GM21529 (cell line): ENCODE results near the gene PARPBP.
"Not testable (repeated sequence)": the region's sequence is repeated elsewhere in the genome, so short reads cannot be mapped to it uniquely, and the experiment has no call there.

Experiments used
- ATAC-seq: cut with Tn5 transposase; IDR thresholded peaks from one replicate; pipeline ENCODE4 v1.9.1; 2021; ENCODE audit not compliant: unreplicated experiment

The PARPBP gene

DNA sequence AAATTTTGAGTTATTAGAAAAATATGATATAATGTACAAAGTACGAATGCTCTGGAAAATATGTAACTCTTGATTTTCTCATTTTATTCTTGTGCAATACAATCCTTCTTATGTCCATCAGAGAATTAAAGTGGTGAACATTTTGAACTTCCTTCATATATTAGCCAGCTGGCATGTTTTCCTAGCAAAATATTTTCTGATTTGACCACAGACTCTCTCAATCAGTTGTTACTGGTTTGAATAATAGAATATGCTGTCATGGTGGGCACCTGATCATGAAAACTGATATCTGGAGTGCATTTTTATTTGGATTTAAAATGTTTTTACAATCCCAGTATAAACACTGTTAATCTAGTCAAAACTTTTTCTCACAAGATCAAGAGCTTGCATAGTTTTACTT lies 24.2 kb downstream of the PARPBP start:
- ATAC-seq, result no peak

DNA sequence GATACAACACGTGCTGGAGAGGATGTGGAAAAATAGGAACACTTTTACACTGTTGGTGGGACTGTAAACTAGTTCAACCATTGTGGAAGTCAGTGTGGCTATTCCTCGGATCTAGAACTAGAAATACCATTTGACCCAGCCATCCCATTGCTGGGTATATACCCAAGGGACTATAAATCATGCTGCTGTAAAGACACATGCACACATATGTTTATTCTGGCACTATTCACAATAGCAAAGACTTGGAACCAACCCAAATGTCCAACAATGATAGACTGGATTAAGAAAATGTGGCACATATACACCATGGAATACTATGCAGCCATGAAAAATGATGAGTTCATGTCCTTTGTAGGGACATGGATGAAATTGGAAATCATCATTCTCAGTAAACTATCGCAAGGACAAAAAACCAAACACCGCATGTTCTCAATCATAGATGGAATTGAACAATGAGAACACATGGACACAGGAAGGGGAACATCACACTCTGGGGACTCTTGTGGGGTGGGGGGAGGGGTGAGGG lies 27.1 kb downstream of the PARPBP start:
- ATAC-seq, result not testable (repeated sequence)

DNA sequence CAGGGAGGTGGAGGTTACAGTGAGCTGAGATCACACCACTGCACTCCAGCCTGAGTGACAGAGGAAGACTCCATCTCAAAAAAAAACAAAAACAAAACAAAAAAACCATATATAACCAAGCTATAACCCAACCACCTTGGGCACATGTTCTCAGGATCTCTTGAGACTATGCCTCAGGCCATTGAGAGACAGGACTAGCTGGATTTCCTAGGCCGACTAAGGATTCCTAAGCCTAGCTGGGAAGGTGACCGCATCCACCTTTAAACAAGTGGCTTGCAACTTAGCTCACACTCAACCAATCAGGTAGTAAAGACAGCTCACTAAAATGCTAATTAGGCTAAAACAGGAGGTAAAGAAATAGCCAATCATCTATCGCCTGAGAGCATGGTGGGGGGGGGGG lies 35.2 kb downstream of the PARPBP start:
- not testable (repeated sequence) for ATAC-seq

DNA sequence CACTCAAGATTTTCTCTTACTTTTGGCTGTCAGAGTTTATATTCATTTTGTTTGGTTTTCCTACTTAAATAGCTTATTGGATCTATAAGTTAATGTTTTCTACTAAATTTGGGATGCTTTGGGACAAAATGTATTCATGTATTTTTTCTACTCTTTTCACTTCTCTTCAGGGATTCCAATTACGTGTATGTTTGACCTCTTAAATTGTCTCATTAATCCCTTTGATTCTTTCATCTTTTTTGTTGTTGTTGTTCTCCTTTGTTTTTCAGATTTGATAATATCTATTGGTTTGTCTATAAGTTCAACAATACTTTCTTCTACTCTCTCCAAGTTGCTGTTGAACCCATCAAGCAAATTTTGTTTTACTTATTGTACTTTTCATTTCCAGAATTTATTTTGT lies 43.4 kb downstream of the PARPBP start:
- ATAC-seq, result no peak

DNA sequence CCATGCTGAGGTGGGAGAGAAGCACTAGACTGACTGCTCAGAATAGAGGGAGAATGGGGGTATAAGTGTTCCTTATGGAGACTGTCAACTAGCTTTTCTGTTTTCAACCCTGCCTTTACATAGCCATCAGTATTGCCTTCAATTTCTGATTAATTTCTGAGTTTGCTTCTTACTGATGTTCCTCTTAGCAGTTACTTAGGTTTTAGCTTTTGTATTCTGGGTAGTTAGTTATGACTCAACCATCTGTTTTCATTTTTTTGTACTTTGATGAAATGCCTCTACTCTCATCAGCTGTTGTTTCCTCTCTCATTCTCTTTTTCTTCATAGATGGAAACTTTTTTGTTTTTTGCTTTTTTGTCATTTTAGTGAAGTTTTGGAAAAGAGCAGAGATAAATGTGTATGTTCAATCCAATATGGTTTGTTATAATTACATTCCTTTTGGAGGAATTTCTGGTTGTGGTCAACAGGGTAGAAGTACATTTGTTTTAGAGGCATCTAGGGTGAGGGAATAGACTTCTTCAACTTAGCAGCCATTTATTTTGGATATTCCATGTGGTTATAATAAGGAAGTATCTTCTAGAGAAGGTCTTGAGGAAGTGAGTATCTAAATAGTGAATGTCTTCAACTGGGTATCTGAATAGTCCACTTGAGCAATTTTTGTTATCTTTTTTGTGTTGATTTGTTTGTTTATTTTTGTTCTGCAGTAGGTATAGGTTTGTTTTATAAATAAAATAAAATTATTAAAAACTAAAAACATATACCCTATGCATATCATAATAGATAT lies 48.0 kb downstream of the PARPBP start:
- peak; percentile 86 for ATAC-seq

DNA sequence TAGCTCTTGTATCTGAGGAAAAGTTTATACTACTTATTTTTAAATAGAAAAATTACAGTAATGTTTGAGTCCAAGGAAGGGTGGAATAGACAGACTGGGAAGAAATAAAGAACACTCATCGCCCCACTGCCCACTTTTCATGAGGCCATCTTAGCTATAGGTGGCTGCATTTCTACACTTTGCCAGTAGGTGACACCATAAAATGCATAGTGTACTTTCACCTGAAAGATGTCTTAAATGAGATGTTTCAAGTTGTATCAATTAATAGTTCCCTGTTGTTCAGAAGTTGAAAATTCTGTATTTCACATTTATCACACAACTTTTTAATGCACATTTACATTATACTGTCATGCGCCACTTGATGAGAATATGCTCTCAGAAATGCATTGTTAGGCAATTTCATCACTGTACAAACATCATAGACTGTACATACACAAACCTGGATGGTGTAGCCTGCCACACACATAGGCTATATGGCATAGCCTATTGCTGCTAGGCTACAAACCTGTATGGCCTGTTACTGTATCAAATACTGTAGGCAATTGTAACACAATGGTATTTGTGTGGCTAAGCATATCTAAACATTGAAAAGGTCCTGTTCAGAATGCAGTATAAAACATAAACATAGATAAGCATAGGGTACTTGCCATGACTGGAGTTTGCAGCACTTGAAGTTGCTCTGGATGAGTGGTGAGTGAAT lies 50.1 kb downstream of the PARPBP start:
- ATAC-seq, result no peak

DNA sequence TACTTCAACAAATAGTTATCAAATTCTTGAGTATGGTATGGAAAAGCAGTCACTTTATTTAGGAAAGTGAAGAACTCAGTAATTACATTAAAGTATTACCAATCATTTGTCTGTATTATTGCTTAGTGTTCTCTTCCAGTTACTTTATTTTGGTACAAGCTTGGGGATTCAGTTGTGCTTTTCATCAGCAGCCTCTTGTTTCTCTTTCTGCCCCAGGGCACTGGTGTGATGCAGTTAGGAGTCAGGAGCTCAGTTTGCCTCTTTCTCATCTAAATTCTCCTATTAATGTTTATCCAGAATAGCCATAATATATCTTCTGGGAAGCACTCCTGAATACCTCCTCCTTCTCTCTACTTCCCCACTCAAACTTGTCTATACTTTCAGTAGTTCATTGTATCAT lies 52.0 kb downstream of the PARPBP start:
- no peak for ATAC-seq

DNA sequence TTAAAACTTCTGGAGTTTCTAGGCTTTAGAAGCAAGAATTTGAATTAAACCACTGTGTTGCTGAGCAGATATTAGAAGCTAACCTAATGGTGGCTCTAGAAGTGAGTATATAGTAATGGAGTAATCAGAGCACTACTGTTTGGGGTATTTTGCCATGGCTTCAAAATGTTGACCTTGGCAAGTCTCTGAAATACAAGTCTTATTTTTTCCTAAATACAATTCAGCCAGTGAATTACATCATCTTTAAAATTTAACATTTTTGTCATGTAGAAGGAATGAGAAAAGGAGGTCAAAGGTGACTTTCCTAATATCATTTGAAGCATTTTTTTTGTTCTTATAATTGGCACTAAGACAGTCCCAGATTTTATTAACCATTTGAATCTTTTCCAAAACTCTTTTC lies 52.5 kb downstream of the PARPBP start:
- ATAC-seq, result no peak

DNA sequence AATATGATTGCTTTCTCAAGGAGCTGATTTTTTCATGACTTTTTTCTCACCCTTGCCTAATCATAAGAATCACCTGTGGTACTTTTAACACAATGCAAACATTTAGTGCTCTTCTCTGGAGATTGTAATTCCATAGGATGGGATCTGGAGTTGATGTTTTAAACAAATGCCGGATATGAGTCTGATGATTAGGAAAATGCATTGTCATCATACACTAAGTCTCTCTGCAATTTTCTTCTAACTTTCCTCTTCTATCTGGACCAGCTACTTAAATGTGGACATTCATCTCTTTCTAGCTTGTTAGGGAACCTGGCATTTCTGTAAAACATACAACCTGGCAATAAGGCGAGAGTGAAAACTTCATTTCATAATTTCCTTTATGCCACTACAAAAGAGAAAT lies 54.1 kb downstream of the PARPBP start:
- no peak for ATAC-seq

DNA sequence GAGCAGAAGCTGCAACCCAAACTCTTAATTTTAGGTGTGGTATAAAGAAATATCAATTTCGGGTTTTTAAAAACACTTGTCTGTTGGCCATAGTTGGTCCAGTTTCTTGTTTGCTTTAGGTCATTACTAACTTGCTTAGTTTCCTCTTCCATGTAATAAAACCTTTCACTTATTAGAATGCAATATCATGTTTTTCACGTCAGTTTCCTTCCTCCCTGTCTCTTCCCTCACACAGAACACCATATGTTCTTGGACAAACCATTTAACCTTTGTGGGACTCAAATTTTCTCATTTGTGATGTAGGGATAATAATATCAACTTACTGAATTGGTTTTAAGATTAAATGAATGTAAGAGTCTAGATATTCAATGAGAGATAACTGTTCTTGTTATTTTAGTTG lies 54.8 kb downstream of the PARPBP start:
- ATAC-seq, result no peak

DNA sequence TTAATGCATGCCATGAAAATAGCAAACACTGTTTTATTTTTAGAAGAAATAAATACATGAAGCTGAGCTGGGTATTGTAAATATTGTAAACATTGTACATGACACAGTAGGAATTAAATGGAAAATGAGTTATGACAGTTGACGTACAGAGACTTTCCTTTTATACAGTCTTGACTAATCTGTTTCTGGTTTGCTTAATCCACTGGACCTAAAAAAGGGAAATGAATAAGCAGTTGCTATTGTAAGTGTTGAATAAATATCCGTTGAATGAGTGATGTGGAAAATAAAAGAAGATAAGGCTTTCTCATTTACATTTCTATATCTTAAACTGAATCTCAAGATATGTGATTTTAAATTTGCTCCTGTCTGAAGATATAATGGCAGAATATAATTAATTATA lies 62.7 kb downstream of the PARPBP start:
- ATAC-seq, result no peak

DNA sequence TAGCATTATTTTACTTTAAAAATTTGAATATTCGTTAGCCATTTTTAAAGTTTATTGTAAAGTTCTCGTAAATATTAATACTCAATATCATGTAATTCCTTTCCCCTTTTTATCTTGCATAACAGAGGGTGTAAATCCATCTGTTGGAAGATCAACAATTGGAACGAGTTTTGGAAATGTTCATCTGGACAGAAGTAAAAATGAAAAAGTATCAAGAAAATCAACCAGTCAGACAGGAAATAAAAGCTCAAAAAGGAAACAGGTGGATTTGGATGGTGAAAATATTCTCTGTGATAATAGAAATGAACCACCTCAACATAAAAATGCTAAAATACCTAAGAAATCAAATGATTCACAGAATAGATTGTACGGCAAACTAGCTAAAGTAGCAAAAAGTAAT lies 75.8 kb downstream of the PARPBP start:
- ATAC-seq, result no peak

DNA sequence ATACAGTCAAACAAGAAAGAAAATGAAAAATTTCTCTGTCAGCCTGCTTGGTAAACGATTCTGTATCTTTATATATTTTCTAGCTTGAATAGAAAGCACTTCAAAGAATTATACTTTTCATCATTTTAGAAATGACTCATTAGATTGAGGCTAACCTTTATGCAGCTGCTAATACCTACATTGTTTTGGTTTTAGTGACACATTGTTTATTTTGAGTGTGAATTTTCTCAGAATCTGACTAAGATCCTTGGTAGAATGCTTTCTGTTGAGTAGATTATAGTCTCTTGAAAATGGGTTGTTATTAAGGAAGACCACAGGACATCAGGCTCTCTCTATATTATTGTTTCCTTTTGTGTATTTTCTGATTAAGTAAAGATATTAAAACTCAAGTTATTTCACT lies 77.8 kb downstream of the PARPBP start, which contains the start of gene PMCH:
Gene PMCH, minus strand, starts transcription at position 45 of the 400 bp plus-strand sequence. CDS start 63 bp downstream, outside the sequence.
- ATAC-seq, result peak; percentile 92

DNA sequence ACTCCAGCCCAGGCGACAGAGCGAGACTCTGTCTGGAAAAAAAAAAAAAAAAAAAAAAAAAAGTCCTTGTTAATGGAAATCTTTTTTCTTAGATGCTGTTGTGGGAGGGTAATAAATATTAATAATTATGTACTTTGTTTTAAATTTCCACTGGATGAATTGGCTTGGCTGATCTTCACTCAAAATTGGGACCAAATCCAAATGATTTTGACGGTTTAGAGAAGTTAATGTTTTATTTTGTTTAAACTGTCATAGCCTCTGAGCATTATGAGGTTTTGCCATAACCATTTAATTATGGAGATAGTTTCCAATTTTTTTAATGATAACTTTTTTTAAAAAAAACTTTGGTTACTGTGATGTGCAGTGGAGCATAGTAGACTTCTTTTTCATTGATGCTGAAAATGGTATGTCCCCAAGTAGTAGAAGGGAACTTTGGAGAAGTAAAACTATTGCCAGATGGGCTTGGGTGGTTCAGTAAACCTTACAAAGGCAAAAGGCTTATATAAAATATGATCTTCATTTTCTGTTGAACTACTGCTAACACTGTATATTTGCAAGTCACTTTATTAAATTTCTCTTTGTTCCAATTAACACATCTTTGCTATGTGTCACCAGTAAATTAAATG lies 81.6 kb downstream of the PARPBP start:
- ATAC-seq, result no peak

DNA sequence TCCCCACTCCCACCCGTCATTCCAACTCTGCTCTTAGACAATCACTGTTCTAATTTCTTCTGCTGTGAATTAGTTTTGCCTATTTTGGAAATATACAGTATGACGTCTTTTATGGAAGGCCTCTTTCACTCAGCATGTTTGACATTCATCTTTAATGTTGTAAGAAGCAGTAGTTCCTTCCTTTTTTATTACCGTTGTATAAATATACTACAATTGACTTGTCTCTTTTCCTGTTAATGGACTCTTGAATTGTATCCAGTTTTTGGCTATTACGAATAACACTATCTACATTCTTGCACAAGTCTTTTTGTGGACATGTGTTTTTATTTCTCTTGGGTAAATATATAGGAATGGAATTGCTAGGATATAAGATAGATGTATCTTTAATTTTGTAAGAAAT lies 82.6 kb downstream of the PARPBP start:
- no peak for ATAC-seq

DNA sequence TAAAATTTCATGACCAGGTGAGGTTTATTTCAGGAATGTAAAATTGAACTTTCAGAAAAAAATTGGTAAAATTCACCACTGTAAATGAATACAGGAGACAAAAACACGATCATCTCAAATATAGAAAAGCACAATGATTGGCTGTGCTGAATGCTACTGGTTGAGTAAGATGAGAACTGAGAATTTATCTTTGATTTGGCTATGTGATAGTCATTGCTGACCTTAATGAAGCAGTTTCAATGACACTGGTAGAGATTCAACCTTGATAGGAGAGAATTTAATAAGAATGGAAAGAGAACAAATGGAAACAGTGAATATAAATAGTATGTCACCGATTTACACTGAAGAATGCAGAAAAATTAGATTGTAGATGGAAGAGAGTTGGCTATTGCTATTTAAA lies 84.0 kb downstream of the PARPBP start:
- no peak for ATAC-seq

DNA sequence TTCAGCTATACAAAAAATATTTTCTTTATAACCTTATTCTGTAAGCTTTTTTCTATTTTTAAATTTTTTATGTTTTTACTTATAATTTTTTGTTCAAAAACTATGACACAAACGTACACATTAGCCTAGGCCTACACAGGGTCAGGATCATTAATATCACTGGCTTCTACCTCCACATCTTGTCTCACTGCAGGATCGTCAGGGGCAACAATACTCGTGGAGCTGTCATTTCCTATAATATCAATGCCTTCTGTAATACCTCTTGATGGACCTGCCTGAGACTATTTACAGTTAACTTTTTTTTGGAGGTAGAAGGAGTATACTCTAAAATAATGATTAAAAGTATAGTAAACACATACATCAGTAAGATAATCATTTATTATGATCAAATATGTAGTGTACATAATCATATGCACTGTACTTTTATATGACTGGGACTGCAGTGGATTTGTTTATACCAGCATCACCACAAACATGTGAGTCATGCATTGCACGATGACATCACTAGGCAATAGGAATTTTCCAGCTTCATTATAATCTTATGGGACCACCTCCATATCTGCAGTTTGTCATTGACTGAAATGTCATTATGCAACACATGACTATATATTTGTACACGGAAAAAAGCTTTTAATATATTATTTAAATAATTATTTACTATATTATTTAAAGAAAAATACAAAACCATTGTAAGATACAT lies 96.2 kb downstream of the PARPBP start:
- no peak for ATAC-seq

DNA sequence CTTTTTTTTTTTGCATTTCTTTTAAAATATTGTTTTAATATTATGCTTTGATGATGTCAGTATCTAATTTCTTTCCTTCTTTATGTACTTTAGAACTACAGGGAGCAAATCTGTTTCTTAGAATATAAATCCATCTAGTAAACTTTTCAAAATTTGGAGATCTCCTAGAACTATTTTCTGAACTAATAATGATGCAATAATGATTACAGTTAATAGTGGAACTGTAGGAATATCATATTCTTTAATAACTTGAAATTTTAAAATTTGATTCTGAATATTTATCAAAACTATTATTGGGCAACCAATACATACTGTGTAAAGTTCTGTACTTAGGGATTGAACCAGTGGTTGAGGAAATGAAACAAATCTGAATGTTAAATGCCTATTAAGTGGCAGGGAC lies 100.8 kb downstream of the PARPBP start:
- no peak for ATAC-seq

DNA sequence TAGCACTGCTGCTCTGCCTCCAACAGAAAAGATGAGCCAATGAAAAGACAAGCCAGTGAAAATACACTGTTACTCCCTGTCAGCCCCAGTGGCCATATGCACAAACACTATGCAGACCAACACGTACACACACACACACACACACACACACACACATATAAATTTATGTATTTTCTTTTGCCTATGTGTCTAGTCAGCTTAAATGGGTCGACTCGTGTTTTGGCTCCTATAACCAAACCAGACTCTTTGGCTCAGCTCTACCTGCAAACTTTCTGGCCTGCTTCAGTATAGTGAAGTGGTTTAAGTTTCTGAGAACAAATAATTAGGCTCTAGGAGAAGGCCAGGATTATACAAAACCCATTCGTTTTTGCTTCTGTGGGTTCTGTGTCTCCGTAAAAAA lies 108.0 kb downstream of the PARPBP start:
- no peak for ATAC-seq

DNA sequence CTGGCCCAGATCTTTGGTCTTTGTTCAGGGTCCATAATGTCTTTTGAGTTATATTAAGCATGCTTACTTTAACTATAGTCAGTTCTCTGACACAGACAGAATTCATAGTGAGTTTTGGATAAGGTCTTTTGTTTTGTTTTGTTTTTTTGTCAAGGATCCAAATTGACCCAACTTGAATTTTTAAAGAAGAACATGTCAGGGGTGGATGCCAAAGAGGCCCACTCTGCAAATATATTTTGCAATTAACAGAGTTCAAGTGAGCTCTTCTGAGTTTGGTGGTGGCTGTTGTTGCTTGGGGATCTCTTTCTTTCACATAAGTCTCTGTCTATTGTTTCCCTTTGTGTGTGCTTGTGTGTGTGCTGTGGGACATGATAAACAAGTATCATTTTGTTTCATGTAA lies 112.1 kb downstream of the PARPBP start:
- ATAC-seq, result no peak

DNA sequence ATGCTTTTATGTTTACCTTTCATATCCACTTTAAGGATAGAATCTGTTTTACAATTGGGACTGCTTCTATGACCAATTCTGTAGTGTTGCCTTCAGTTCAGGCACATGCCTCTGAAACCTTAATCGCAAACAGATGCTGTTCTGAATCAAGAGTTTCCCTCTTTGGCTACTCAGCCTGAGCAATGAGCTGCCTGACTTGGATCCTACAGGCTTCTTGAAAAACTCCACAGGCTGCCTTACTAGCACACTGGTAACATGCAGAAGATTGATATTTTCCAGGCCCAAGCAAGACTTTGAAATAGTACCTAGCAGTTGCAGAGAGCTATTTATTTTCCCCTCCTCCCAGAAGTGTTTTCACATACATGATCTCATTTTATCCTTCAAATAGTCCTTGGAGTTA lies 112.5 kb downstream of the PARPBP start:
- ATAC-seq, result no peak
